ENCODE results near the gene PKMYT1. TPM values are rescaled to one million over a fixed set of nuclear protein-coding genes. Genes with fewer than 3 reads are reported as not detected.

The PKMYT1 gene
- total RNA-seq, 2 donors from 2014 or later: 88.5 to 101 TPM

DNA sequence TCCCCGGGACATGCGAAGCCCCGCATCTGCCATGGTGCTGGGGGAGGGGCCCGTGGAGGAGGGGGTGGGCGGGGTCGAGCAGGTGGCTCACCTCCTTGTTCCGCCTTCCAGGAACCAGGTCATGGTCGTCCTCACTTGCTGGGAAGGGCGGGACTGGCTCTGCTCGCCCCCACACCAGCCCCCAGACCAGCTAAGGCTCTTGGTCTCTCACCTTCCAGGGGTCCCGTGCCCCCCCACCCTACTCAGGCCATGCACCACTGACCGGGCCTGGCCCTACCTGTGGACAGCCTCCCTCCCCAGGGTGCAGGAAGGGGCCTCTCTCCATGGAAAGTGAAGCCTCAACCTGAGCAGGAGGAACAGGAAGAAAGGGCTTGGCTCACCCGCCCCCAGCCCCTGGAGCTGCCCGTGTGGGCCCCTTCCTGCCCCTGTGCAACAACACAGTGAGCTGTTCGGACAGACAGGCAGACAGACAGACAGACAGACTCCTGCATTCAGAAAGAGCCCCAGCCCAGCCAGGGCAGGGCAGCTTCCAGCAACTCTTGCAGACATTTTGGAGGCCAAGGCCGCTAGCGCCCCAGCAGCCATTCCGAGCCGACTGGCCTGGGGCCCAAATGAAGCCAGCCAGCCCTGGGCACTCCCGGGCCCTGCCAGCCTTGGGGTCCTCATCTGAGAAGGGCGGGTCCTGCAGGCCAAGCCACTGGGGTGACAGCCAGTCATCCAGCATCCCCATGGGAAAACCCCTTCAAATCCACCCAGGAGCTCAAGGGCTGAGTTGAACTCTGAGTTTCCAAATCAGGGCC lies 24.3 kb downstream of the PKMYT1 start:
- H3K4me1 Mint-ChIP-seq: peaks cover 17% of the 10 kb centered on the region
- H3K27ac Mint-ChIP-seq: no peak overlapping the region
- no peak overlapping the region for H3K4me3 Mint-ChIP-seq
- no peaks in the 10 kb centered on the region for H3K27me3 ChIP-seq (ENCODE audit: control insufficient read depth, insufficient read depth, low read length, poor library complexity, severe bottlenecking)
- DNase-seq: peak; percentile 76
- H3K9me3 Mint-ChIP-seq: no peaks in the 10 kb centered on the region
- no peak overlapping the region for H3K9ac ChIP-seq (ENCODE audit: extremely low read depth, low read length, poor library complexity, severe bottlenecking)
- H3K4me1 ChIP-seq (ENCODE audit: control insufficient read depth, insufficient read depth, low read length): peaks cover 8% of the 10 kb centered on the region
- 74 to 88% methylated on average over 6 to 20 of the region's 21 CpGs for WGBS, 2 experiments (ENCODE audit: insufficient coverage in 1 of 2, insufficient read length in 1 of 2)
- H3K27ac ChIP-seq (ENCODE audit: low read depth, low read length): no peak overlapping the region
- TF ChIP-seq, protein P1, sequence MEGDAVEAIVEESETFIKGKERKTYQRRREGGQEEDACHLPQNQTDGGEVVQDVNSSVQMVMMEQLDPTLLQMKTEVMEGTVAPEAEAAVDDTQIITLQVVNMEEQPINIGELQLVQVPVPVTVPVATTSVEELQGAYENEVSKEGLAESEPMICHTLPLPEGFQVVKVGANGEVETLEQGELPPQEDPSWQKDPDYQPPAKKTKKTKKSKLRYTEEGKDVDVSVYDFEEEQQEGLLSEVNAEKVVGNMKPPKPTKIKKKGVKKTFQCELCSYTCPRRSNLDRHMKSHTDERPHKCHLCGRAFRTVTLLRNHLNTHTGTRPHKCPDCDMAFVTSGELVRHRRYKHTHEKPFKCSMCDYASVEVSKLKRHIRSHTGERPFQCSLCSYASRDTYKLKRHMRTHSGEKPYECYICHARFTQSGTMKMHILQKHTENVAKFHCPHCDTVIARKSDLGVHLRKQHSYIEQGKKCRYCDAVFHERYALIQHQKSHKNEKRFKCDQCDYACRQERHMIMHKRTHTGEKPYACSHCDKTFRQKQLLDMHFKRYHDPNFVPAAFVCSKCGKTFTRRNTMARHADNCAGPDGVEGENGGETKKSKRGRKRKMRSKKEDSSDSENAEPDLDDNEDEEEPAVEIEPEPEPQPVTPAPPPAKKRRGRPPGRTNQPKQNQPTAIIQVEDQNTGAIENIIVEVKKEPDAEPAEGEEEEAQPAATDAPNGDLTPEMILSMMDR (conservative IDR thresholded peaks at IDR 0.05): no peak
- no peaks in the 10 kb centered on the region for H3K36me3 ChIP-seq (ENCODE audit: control insufficient read depth, insufficient read depth, low read length)
- no peaks in the 10 kb centered on the region for H3K9me3 ChIP-seq (ENCODE audit: control insufficient read depth, low read length)
- H3K27me3 Mint-ChIP-seq (ENCODE audit: insufficient read depth): no peaks in the 10 kb centered on the region
- no peak overlapping the region for H3K4me3 ChIP-seq (ENCODE audit: low read length)
- no peaks in the 10 kb centered on the region for H3K36me3 Mint-ChIP-seq (ENCODE audit: low read depth)

DNA sequence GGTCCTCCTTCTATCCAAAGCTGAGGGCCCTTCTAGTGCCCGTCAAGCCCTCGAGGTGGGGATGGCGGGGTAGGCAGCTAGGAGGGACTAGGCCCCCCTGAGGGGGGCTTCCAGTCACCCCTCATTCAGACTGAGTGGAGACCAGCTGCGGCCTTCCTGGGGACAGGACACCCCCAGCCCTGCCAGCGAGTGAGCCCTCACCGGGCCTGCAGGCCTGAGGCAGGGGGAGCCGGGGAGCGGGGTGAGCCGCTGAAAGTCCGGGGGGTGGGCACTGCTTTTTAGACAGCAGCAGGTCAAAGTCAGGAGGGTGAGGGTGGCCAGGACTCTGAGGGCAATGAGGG lies 24.8 kb downstream of the PKMYT1 start:
- no peak overlapping the region for H3K27ac Mint-ChIP-seq
- no peak overlapping the region for H3K4me3 Mint-ChIP-seq
- TF ChIP-seq, protein P1 (conservative IDR thresholded peaks at IDR 0.05): no peak
- DNase-seq: no peak
- peaks cover 8% of the 10 kb centered on the region for H3K4me1 ChIP-seq (ENCODE audit: control insufficient read depth, insufficient read depth, low read length)
- no peaks in the 10 kb centered on the region for H3K9me3 Mint-ChIP-seq
- WGBS, 2 experiments (ENCODE audit: insufficient coverage in 1 of 2, insufficient read length in 1 of 2): 88 to 97% methylated on average over 6 to 10 of the region's 10 CpGs
- no peaks in the 10 kb centered on the region for H3K9me3 ChIP-seq (ENCODE audit: control insufficient read depth, low read length)
- H3K36me3 Mint-ChIP-seq (ENCODE audit: low read depth): no peaks in the 10 kb centered on the region
- no peaks in the 10 kb centered on the region for H3K27me3 Mint-ChIP-seq (ENCODE audit: insufficient read depth)
- no peaks in the 10 kb centered on the region for H3K27me3 ChIP-seq (ENCODE audit: control insufficient read depth, insufficient read depth, low read length, poor library complexity, severe bottlenecking)
- H3K27ac ChIP-seq (ENCODE audit: low read depth, low read length): no peak overlapping the region
- no peak overlapping the region for H3K9ac ChIP-seq (ENCODE audit: extremely low read depth, low read length, poor library complexity, severe bottlenecking)
- peaks cover 17% of the 10 kb centered on the region for H3K4me1 Mint-ChIP-seq
- no peak overlapping the region for H3K4me3 ChIP-seq (ENCODE audit: low read length)
- H3K36me3 ChIP-seq (ENCODE audit: control insufficient read depth, insufficient read depth, low read length): no peaks in the 10 kb centered on the region

DNA sequence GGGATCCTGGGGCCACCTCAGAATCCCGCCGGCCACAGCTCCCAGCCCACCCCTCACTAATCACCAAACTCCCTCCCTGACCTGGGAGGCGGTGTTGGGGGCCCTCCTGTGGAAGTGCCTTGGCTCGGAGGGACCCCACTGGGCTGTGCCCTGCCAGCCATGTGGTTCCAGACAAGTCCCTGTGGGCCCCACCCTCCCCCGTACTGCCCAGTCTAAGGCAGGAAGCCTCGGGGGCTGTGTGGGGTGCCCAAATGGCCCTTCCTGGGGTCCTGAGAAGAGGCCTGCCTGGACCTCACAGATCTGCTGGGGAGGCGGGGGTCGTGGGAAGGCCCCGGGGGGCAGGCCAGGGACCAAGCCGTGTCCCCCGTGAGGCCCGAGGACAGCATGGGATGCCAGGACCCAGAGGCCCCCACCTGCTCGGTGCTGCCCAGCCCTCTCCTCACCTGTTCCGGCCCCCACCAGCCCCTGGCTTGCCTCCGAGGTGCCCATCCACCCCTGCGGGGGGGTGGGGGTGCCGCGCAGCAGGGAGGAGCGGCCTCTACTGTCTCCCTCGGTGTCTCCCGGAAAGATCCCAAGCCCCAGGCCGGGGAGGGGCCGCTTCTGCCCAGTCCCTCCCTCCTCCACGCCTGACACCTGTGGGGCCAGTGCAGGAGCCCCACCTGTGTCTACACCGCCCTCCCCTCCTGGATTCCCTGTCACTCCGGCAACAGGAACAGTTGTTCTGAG lies 25.4 kb downstream of the PKMYT1 start:
- 81 to 90% methylated on average over 3 to 26 of the region's 26 CpGs for WGBS, 2 experiments (ENCODE audit: insufficient coverage in 1 of 2, insufficient read length in 1 of 2)
- H3K4me1 ChIP-seq (ENCODE audit: control insufficient read depth, insufficient read depth, low read length): peaks cover 8% of the 10 kb centered on the region

More for the DNA sequence above, 25.4 kb downstream of the PKMYT1 start:
- Histone ChIP-seq H3K27ac (ENCODE audit: low read depth, low read length) (no peak overlapping the region), H3K9ac (ENCODE audit: extremely low read depth, low read length, poor library complexity, severe bottlenecking) (no peak overlapping the region), H3K27me3 (ENCODE audit: control insufficient read depth, insufficient read depth, low read length, poor library complexity, severe bottlenecking) (no peaks in the 10 kb centered on the region), H3K9me3 (ENCODE audit: control insufficient read depth, low read length) (no peaks in the 10 kb centered on the region), H3K36me3 (ENCODE audit: control insufficient read depth, insufficient read depth, low read length) (no peaks in the 10 kb centered on the region), H3K4me3 (ENCODE audit: low read length) (no peak overlapping the region)
- TF ChIP-seq, protein P1 (conservative IDR thresholded peaks at IDR 0.05): no peak
- peaks cover 17% of the 10 kb centered on the region for H3K4me1 Mint-ChIP-seq
- H3K27ac Mint-ChIP-seq: no peak overlapping the region
- no peaks in the 10 kb centered on the region for H3K9me3 Mint-ChIP-seq
- DNase-seq: peak; percentile 57
- H3K27me3 Mint-ChIP-seq (ENCODE audit: insufficient read depth): no peaks in the 10 kb centered on the region
- no peak overlapping the region for H3K4me3 Mint-ChIP-seq
- no peaks in the 10 kb centered on the region for H3K36me3 Mint-ChIP-seq (ENCODE audit: low read depth)
